Measurements from ENCODE around the gene ZPLD1.

- TF ChIP-seq CTCF (conservative IDR thresholded peaks at IDR 0.05; ENCODE audit: low read depth, low read length) (no peak), CHD1 (IDR thresholded peaks at IDR 0.05; ENCODE audit: low read depth, low read length) (no peak), BHLHE40 (IDR thresholded peaks at IDR 0.05; ENCODE audit: low read depth, low read length) (no peak), RAD21 (IDR thresholded peaks at IDR 0.05; ENCODE audit: low read length) (no peak), MAFK (IDR thresholded peaks at IDR 0.05; ENCODE audit: low read depth, low read length) (no peak), RCOR1 (IDR thresholded peaks at IDR 0.05; ENCODE audit: insufficient replicate concordance, low read length) (no peak), FOS (IDR thresholded peaks at IDR 0.05; ENCODE audit: low read depth, low read length) (no peak), POLR2A (IDR thresholded peaks at IDR 0.05; ENCODE audit: low read depth, low read length) (no peak), CEBPB (IDR thresholded peaks at IDR 0.05; ENCODE audit: low read depth, low read length) (no peak), RFX5 (IDR thresholded peaks at IDR 0.05; ENCODE audit: low read depth, low read length) (no peak), NFE2L2 (IDR thresholded peaks at IDR 0.05; ENCODE audit: low read depth, low read length) (no peak), ELK1 (IDR thresholded peaks at IDR 0.05; ENCODE audit: borderline replicate concordance, low read depth, low read length) (no peak), SMC3 (IDR thresholded peaks at IDR 0.05; ENCODE audit: low read depth, low read length) (no peak)
These were observed 70.7 kb downstream of the ZPLD1 start for GRCh38 chr3:102505542-102505941.
